BLaER1 (cell line): ENCODE results near the gene STAG1.
"Not testable (repeated sequence)": the region's sequence is repeated elsewhere in the genome, so short reads cannot be mapped to it uniquely, and the experiment has no call there.

ENCODE experiments used
- H3K27ac ChIP-seq: shearing (Covaris generic); formaldehyde crosslinking; 2 replicates; pipeline ENCODE4 v1.8.1; 2022
- H3K27me3 ChIP-seq: shearing (Covaris generic); formaldehyde crosslinking; 2 replicates; pipeline ENCODE4 v1.8.1; 2022
- H3K36me3 ChIP-seq: shearing (Covaris generic); formaldehyde crosslinking; 2 replicates; pipeline ENCODE4 v1.8.1; 2022
- H3K4me1 ChIP-seq: shearing (Covaris generic); formaldehyde crosslinking; 2 replicates; pipeline ENCODE4 v1.8.1; 2022
- H3K4me2 ChIP-seq: shearing (Covaris generic); formaldehyde crosslinking; 2 replicates; pipeline ENCODE4 v1.8.1; 2022
- H3K4me3 ChIP-seq: shearing (Covaris generic); formaldehyde crosslinking; 2 replicates; pipeline ENCODE4 v1.8.1; 2022
- H3K9ac ChIP-seq: shearing (Covaris generic); formaldehyde crosslinking; 2 replicates; pipeline ENCODE4 v1.8.1; 2022
- H3K9me3 ChIP-seq: shearing (Covaris generic); formaldehyde crosslinking; 2 replicates; pipeline ENCODE4 v1.8.1; 2022
- H4K20me1 ChIP-seq: shearing (Covaris generic); formaldehyde crosslinking; 2 replicates; pipeline ENCODE4 v1.8.1; 2022
- Cebpa-rat ChIP-seq: shearing (Covaris generic); IDR thresholded peaks from 2 replicates; pipeline ENCODE4 v1.8.1; 2022

STAG1 gene

DNA sequence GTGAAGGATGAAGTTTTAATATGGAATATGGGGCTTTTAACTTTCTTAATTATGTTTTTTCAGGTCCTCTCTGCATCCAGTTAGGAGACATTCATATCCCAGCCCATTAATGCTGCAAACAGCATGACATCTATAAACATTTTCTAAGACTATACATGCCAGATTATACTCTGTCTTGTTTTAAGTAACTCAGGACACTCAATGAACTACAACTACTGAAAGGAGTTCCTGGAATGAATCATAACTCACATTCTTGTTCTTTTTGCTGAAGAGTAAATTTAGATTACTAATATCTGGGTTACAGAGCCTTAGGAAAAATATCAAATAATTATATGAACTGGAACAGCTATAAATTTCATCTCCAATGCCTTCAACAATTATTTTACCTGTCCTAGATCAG is 167.4 kb downstream of the STAG1 start:
- Histone ChIP-seq H4K20me1 (0 out of 2 replicates have a peak, but pooled peaks cover 4% of the 10 kb centered on the region), H3K27ac (no peak overlapping the region), H3K4me3 (no peak overlapping the region), H3K4me2 (no peak overlapping the region), H3K36me3 (peaks cover 41% of the 10 kb centered on the region), H3K4me1 (no peaks in the 10 kb centered on the region), H3K9ac (no peak overlapping the region), H3K27me3 (no peaks in the 10 kb centered on the region), H3K9me3 (no peaks in the 10 kb centered on the region)
- no peak for TF ChIP-seq Cebpa-rat

- H3K4me1 ChIP-seq: no peaks in the 10 kb centered on the region
Observed at GRCh38 chr3:136583823-136584222, 168.4 kb downstream of the STAG1 start.

GRCh38 chr3:136577791-136578190 is 174.4 kb downstream of the STAG1 start:
- H3K27ac ChIP-seq: no peak overlapping the region
- no peak for TF ChIP-seq Cebpa-rat
- H4K20me1 ChIP-seq: no peaks in the 10 kb centered on the region
- H3K27me3 ChIP-seq: no peaks in the 10 kb centered on the region
- H3K36me3 ChIP-seq: peaks cover 26% of the 10 kb centered on the region
- peaks cover 8% of the 10 kb centered on the region for H3K9me3 ChIP-seq
- no peak overlapping the region for H3K4me3 ChIP-seq
- no peak overlapping the region for H3K4me2 ChIP-seq
- H3K9ac ChIP-seq: no peak overlapping the region
- no peaks in the 10 kb centered on the region for H3K4me1 ChIP-seq

More at GRCh38 chr3:136583823-136584222, 168.4 kb downstream of the STAG1 start:
- Histone ChIP-seq H3K36me3 (peaks cover 32% of the 10 kb centered on the region), H3K9ac (no peak overlapping the region), H3K4me2 (no peak overlapping the region), H3K27me3 (no peaks in the 10 kb centered on the region), H4K20me1 (0 out of 2 replicates have a peak, but pooled peaks cover 4% of the 10 kb centered on the region), H3K4me3 (no peak overlapping the region), H3K27ac (no peak overlapping the region), H3K9me3 (no peaks in the 10 kb centered on the region)
- TF ChIP-seq Cebpa-rat: no peak

- Histone ChIP-seq H3K27me3 (no peaks in the 10 kb centered on the region), H3K9ac (no peak overlapping the region), H4K20me1 (no peaks in the 10 kb centered on the region), H3K4me3 (no peak overlapping the region), H3K4me1 (no peaks in the 10 kb centered on the region), H3K36me3 (peaks cover 30% of the 10 kb centered on the region), H3K4me2 (no peak overlapping the region), H3K27ac (no peak overlapping the region), H3K9me3 (peaks cover 8% of the 10 kb centered on the region)
- TF ChIP-seq Cebpa-rat: no peak
Observed at GRCh38 chr3:136576279-136577009, 175.7 kb downstream of the STAG1 start.

DNA sequence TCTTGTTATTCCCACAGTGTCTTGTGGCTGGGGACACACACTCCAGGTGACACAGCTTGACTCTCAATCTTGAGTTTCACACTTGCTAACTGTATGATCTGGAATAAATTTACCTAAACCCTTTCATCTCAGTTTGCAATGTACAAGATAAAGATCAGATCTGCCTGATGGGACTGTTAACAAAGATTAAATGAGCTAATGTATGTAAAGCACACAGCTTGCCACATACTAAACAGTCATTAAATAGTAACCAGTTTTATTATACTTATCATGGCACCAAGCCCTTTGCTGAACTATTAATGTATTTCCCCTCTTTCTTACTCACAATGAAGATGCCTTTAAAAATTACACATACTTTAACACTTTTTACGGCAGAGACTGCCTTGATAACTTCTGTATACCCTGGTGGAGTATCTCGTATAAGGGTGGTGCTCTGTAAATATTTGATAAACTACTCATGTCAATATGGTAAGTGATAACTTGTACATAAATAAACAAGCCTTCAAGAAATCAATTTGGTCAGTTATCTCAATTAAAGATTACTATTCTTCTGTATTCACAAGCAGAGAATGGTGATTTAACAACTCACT is 184.5 kb downstream of the STAG1 start:
- peaks cover 51% of the 10 kb centered on the region for H3K36me3 ChIP-seq
- H3K9ac ChIP-seq: no peak overlapping the region
- H3K4me3 ChIP-seq: no peak overlapping the region
- H4K20me1 ChIP-seq: no peaks in the 10 kb centered on the region
- H3K4me1 ChIP-seq: no peaks in the 10 kb centered on the region
- no peak for TF ChIP-seq Cebpa-rat
- no peak overlapping the region for H3K27ac ChIP-seq
- H3K4me2 ChIP-seq: no peak overlapping the region
- no peaks in the 10 kb centered on the region for H3K27me3 ChIP-seq
- H3K9me3 ChIP-seq: no peaks in the 10 kb centered on the region

DNA sequence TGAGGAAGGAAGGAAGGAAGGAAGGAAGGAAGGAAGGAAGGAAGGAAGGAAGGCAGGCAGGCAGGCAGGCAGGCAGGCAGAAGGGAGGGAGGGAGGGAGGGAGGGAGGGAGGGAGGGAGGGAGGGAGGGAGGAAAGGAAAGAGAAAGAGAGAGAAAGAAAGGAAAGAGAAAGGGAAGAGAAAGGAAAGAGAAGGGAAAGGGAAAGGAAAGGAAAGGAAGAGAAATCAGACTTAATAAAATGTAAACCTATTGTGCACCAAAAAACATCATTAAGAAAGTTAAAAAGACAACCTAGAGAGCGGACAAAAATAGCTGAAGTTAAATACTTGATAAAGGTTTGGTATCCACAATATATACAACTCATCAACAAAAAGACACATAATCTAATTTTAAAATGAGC is 187.2 kb downstream of the STAG1 start:
- H3K27me3 ChIP-seq, H3K9me3 ChIP-seq, H4K20me1 ChIP-seq, H3K27ac ChIP-seq, H3K4me2 ChIP-seq, H3K4me3 ChIP-seq, H3K4me1 ChIP-seq, H3K9ac ChIP-seq: not testable (repeated sequence)
- H3K36me3 ChIP-seq: peaks cover 41% of the 10 kb centered on the region

DNA sequence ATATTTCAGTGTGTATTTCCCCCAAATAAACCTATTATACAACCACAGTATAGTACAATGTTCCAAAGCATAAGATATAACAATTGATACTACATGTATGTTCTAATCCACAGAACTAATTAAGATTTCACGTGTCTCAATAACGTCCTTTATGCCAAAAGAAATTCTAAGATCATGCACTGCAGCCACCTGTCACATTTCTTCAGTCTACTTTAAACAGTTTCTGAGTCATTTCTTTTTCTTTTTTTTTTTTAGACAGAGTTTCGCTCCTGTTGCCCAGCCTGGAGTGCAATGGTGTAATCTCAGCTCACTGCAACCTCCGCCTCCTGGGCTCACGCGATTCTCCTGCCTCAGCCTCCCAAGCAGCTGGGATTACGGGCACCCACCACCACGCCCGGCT is 190.2 kb downstream of the STAG1 start:
- H3K4me1 ChIP-seq: no peaks in the 10 kb centered on the region

GRCh38 chr3:136559896-136560295 is 192.3 kb downstream of the STAG1 start:
- Histone ChIP-seq H3K4me2 (no peak overlapping the region), H3K27ac (no peak overlapping the region), H4K20me1 (no peaks in the 10 kb centered on the region), H3K9me3 (no peaks in the 10 kb centered on the region), H3K4me3 (no peak overlapping the region), H3K36me3 (peaks cover 29% of the 10 kb centered on the region), H3K27me3 (no peaks in the 10 kb centered on the region), H3K4me1 (no peaks in the 10 kb centered on the region), H3K9ac (no peak overlapping the region)
- no peak for TF ChIP-seq Cebpa-rat

More for the DNA sequence above, 190.2 kb downstream of the STAG1 start:
- Histone ChIP-seq H3K9me3 (no peaks in the 10 kb centered on the region), H3K27ac (no peak overlapping the region), H3K27me3 (no peaks in the 10 kb centered on the region), H3K36me3 (peaks cover 36% of the 10 kb centered on the region), H3K9ac (no peak overlapping the region), H3K4me2 (no peak overlapping the region), H3K4me3 (no peak overlapping the region), H4K20me1 (no peaks in the 10 kb centered on the region)
- TF ChIP-seq Cebpa-rat: no peak

GRCh38 chr3:136549461-136549860 is 202.7 kb downstream of the STAG1 start:
- H3K9ac ChIP-seq, H3K9me3 ChIP-seq, H3K27me3 ChIP-seq, H3K4me1 ChIP-seq, H4K20me1 ChIP-seq, H3K4me3 ChIP-seq, H3K27ac ChIP-seq, H3K4me2 ChIP-seq: not testable (repeated sequence)
- peaks cover 22% of the 10 kb centered on the region for H3K36me3 ChIP-seq

DNA sequence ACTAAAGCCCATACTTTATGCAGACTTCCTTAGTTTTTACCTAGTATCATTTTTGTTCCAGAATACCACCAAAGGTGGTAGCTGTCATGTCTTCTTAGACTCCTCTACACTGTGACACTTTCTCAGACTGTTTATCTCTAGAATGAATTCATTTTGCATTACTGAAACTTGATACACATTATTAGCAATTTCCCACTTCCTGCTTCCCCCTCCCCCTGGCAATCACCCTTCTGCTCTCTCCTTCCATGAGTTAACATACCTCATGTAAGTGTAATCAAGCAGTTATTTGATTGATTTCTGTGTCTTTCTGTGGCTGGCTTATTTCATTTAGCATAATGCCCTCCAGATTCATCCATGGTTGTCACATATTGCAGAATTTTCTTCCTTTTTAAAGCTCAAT is 204.9 kb downstream of the STAG1 start:
- no peaks in the 10 kb centered on the region for H3K27me3 ChIP-seq
- H3K4me1 ChIP-seq: no peaks in the 10 kb centered on the region
- H3K36me3 ChIP-seq: peaks cover 21% of the 10 kb centered on the region
- H3K9me3 ChIP-seq: no peaks in the 10 kb centered on the region
- no peak overlapping the region for H3K27ac ChIP-seq
- H3K9ac ChIP-seq: no peak overlapping the region
- no peak overlapping the region for H3K4me3 ChIP-seq
- H4K20me1 ChIP-seq: no peaks in the 10 kb centered on the region; the same call in 1 of the 2 replicates
- no peak for TF ChIP-seq Cebpa-rat
- no peak overlapping the region for H3K4me2 ChIP-seq
